ENCODE data around the gene P2RY2.

DNA sequence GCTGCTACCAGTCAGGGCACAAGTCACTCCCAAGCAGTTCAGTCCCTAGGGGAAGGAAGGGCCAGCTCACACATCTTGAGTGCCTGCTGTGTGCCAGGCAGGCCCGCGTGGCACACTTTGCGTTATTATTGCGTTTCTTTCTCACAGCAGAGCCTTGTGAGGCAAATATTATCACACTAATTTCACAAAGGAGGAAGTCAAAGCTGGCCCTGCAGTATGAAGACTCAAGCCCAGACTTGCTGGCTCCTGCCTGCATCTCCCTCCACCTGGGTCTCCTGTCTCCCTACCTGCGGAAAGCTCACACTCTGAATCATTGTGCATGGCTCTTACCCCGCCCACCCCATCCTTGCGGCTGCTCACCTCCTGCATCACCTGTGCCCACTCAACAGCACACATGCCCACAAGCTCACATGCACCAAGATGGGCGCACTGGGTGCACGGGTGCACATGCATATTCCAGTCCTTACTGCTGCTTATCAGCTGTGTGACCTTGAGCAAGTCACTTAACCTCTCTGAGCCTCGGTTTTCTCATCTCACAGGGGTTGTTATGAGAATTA, 31.7 kb upstream of the P2RY2 start:
- TF ChIP-seq POLR2AphosphoS5 (IDR thresholded peaks at IDR 0.05) (no peak), POLR2A (IDR thresholded peaks at IDR 0.05) (no peak), EP300 (IDR thresholded peaks at IDR 0.05) (no peak)
- TF ChIP-seq, protein P1, sequence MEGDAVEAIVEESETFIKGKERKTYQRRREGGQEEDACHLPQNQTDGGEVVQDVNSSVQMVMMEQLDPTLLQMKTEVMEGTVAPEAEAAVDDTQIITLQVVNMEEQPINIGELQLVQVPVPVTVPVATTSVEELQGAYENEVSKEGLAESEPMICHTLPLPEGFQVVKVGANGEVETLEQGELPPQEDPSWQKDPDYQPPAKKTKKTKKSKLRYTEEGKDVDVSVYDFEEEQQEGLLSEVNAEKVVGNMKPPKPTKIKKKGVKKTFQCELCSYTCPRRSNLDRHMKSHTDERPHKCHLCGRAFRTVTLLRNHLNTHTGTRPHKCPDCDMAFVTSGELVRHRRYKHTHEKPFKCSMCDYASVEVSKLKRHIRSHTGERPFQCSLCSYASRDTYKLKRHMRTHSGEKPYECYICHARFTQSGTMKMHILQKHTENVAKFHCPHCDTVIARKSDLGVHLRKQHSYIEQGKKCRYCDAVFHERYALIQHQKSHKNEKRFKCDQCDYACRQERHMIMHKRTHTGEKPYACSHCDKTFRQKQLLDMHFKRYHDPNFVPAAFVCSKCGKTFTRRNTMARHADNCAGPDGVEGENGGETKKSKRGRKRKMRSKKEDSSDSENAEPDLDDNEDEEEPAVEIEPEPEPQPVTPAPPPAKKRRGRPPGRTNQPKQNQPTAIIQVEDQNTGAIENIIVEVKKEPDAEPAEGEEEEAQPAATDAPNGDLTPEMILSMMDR (IDR thresholded peaks at IDR 0.05) = no peak

Data from sigmoid colon (tissue), 4 donors.